ENCODE data around the gene DDX23. TPM values are rescaled to one million over a fixed set of nuclear protein-coding genes. Genes with fewer than 3 reads are reported as not detected.
"Not testable (repeated sequence)": the region's sequence is repeated elsewhere in the genome, so short reads cannot be mapped to it uniquely, and the experiment has no call there.

The DDX23 gene
- total RNA-seq, 1 donor = 53.6 TPM

DNA sequence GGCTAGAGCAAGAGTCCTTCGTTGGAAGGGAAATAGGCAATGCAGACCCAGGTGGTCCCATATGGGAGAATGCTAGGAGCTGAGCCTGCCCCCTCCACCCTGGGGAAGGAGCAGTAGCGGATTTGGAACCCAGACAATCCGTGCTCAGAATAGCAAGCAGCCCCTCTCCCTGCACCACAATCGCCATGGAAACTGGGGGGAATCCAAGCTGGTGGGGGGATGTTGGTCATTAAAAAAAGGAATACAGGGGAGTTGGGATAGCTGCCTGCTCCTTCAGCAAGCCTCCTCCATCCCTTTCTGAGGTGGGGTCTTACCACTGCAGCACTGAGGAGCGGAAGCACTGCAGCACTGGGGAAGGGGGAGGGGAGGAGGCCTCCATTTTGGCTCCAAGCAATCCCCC, 10.8 kb upstream of the DDX23 start:
- no peak for DNase-seq (ENCODE audit: insufficient read length, low spot score, missing footprints)
- H3K79me2 ChIP-seq (ENCODE audit: insufficient read depth, low read length) = no peaks in the 10 kb centered on the region
- H3K27ac ChIP-seq (ENCODE audit: low read depth, low read length) = no peak overlapping the region
- H3K4me3 ChIP-seq (ENCODE audit: insufficient read depth, low read length) = no peak overlapping the region
- TF ChIP-seq, protein P1, sequence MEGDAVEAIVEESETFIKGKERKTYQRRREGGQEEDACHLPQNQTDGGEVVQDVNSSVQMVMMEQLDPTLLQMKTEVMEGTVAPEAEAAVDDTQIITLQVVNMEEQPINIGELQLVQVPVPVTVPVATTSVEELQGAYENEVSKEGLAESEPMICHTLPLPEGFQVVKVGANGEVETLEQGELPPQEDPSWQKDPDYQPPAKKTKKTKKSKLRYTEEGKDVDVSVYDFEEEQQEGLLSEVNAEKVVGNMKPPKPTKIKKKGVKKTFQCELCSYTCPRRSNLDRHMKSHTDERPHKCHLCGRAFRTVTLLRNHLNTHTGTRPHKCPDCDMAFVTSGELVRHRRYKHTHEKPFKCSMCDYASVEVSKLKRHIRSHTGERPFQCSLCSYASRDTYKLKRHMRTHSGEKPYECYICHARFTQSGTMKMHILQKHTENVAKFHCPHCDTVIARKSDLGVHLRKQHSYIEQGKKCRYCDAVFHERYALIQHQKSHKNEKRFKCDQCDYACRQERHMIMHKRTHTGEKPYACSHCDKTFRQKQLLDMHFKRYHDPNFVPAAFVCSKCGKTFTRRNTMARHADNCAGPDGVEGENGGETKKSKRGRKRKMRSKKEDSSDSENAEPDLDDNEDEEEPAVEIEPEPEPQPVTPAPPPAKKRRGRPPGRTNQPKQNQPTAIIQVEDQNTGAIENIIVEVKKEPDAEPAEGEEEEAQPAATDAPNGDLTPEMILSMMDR (IDR thresholded peaks at IDR 0.05; ENCODE audit: extremely low read depth, low read depth, low read length) = no peak
- no peaks in the 10 kb centered on the region for H4K20me1 ChIP-seq (ENCODE audit: insufficient read depth, low read length)
- H3K9me3 ChIP-seq (ENCODE audit: low read depth, low read length) = no peaks in the 10 kb centered on the region
- H3K36me3 ChIP-seq (ENCODE audit: insufficient read depth, low read length) = no peaks in the 10 kb centered on the region
- H2AFZ ChIP-seq (ENCODE audit: low read length) = no peak overlapping the region
- H3K4me2 ChIP-seq (ENCODE audit: insufficient read depth, low read length) = no peak overlapping the region
- H3K27me3 ChIP-seq (ENCODE audit: insufficient read depth, low read length) = peaks cover 33% of the 10 kb centered on the region
- H3K4me1 ChIP-seq (ENCODE audit: insufficient read depth, low read length) = peaks cover 7% of the 10 kb centered on the region

DNA sequence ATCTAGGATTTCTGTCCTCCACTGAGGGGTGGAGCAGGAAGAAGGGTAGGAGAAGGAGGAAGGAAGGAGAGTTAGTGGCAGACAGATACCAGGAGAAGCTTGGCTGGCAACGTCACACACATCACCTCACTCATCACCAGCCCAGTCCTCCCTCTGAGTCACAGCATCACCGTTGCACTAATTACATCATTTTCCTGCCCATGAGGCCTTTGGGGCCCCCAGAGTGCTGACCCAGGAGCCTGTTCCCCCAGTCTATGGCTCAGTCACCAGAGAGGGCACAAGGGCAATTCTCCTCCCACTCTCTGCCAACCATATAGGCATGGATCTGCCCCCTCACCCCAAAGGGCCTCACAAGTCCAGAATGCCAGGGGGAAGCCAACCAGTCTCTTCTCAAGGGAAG, 9.1 kb upstream of the DDX23 start:
- TF ChIP-seq, protein P1 (IDR thresholded peaks at IDR 0.05; ENCODE audit: extremely low read depth, low read depth, low read length) = no peak
- Histone ChIP-seq H2AFZ (ENCODE audit: low read length) (no peak overlapping the region), H4K20me1 (ENCODE audit: insufficient read depth, low read length) (no peaks in the 10 kb centered on the region), H3K4me3 (ENCODE audit: insufficient read depth, low read length) (no peak overlapping the region), H3K4me1 (ENCODE audit: insufficient read depth, low read length) (peaks cover 7% of the 10 kb centered on the region), H3K79me2 (ENCODE audit: insufficient read depth, low read length) (no peaks in the 10 kb centered on the region), H3K27me3 (ENCODE audit: insufficient read depth, low read length) (peaks cover 36% of the 10 kb centered on the region), H3K9me3 (ENCODE audit: low read depth, low read length) (no peaks in the 10 kb centered on the region), H3K27ac (ENCODE audit: low read depth, low read length) (no peak overlapping the region), H3K4me2 (ENCODE audit: insufficient read depth, low read length) (no peak overlapping the region), H3K36me3 (ENCODE audit: insufficient read depth, low read length) (no peaks in the 10 kb centered on the region)
- DNase-seq (ENCODE audit: insufficient read length, low spot score, missing footprints) = no peak

DNA sequence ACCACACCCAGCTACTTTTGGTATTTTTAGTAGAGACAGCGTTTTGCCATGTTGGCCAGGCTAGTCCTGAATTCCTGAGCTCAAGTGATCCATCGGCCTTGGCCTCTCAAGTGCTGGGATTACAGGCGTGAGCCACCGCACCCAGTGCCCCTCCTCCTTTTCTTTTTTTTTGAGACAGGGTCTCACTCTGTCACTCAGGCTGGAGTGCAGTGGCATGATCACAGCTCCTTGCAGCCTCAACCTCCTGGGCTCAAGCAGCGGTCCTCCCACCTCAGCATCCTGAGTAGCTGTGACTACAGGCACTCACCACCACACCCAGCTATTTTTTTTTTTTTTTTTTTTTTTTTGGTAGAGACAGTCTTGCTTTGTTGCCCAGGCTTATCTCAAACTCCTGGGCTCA, 8.3 kb upstream of the DDX23 start:
- H2AFZ ChIP-seq (ENCODE audit: low read length); H3K9me3 ChIP-seq (ENCODE audit: low read depth, low read length); H3K4me1 ChIP-seq (ENCODE audit: insufficient read depth, low read length); H4K20me1 ChIP-seq (ENCODE audit: insufficient read depth, low read length); H3K79me2 ChIP-seq (ENCODE audit: insufficient read depth, low read length); H3K4me2 ChIP-seq (ENCODE audit: insufficient read depth, low read length); H3K36me3 ChIP-seq (ENCODE audit: insufficient read depth, low read length); DNase-seq (ENCODE audit: insufficient read length, low spot score, missing footprints); H3K27ac ChIP-seq (ENCODE audit: low read depth, low read length); H3K4me3 ChIP-seq (ENCODE audit: insufficient read depth, low read length): not testable (repeated sequence)
- peaks cover 33% of the 10 kb centered on the region for H3K27me3 ChIP-seq (ENCODE audit: insufficient read depth, low read length)

DNA sequence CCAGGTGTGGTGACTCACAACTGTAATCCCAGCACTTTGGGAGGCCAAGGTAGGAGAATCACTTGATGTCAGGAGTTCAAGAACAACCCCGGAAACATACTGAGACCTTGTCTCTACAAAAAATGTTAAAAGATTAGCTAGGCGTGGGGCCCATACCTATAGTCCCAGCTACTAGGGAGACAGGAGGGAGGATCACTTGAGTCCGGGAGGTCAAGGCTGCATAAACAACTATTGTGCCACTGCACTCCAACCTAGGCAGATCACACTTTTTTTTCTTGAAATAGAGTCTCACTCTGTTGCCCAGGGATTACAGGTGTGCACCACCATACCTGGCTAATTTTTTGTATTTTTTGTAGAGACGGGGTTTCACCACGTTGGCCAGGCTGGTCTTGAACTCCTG, 7.6 kb upstream of the DDX23 start:
- peaks cover 27% of the 10 kb centered on the region for H3K27me3 ChIP-seq (ENCODE audit: insufficient read depth, low read length)
- no peak overlapping the region for H3K4me3 ChIP-seq (ENCODE audit: insufficient read depth, low read length)
- no peak overlapping the region for H2AFZ ChIP-seq (ENCODE audit: low read length)
- no peaks in the 10 kb centered on the region for H3K79me2 ChIP-seq (ENCODE audit: insufficient read depth, low read length)
- H4K20me1 ChIP-seq (ENCODE audit: insufficient read depth, low read length) = no peaks in the 10 kb centered on the region
- H3K27ac ChIP-seq (ENCODE audit: low read depth, low read length) = no peak overlapping the region
- TF ChIP-seq, protein P1 (IDR thresholded peaks at IDR 0.05; ENCODE audit: extremely low read depth, low read depth, low read length) = no peak
- no peaks in the 10 kb centered on the region for H3K4me1 ChIP-seq (ENCODE audit: insufficient read depth, low read length)
- H3K9me3 ChIP-seq (ENCODE audit: low read depth, low read length) = no peaks in the 10 kb centered on the region
- H3K4me2 ChIP-seq (ENCODE audit: insufficient read depth, low read length) = no peak overlapping the region
- no peaks in the 10 kb centered on the region for H3K36me3 ChIP-seq (ENCODE audit: insufficient read depth, low read length)
- DNase-seq (ENCODE audit: insufficient read length, low spot score, missing footprints) = no peak

Data from osteoblast (primary cell).